NCI-H524 treated with DMSO at 0.1 percent for 48 hours (cell line): ENCODE measurements around the gene DCHS2.
A peak's percentile ranks its signal among the peaks of the same experiment; 100 is the strongest.

ENCODE experiments used
- DNase-seq: peaks from one replicate; lab custom pipeline; 2025; lab: John Stamatoyannopoulos, UW

Gene DCHS2

GRCh38 chr4:154490583-154491340, 837 bp downstream of the DCHS2 start:
- no peak for DNase-seq

GRCh38 chr4:154490234-154490582, 1.4 kb downstream of the DCHS2 start:
- no peak for DNase-seq

- no peak for DNase-seq
Observed at GRCh38 chr4:154489558-154490233, 1.9 kb downstream of the DCHS2 start.

- no peak for DNase-seq
Observed at GRCh38 chr4:154487145-154487544, 4.5 kb downstream of the DCHS2 start.

GRCh38 chr4:154485127-154485773, 6.3 kb downstream of the DCHS2 start:
- no peak for DNase-seq

- no peak for DNase-seq
Observed at GRCh38 chr4:154478547-154478946, 13.1 kb downstream of the DCHS2 start.

GRCh38 chr4:154478128-154478527, 13.5 kb downstream of the DCHS2 start:
- no peak for DNase-seq

- DNase-seq = no peak
Observed at GRCh38 chr4:154476232-154476631, 15.4 kb downstream of the DCHS2 start.

- no peak for DNase-seq
Observed at GRCh38 chr4:154475820-154476219, 15.8 kb downstream of the DCHS2 start.

- DNase-seq = no peak
Observed at GRCh38 chr4:154473497-154473896, 18.1 kb downstream of the DCHS2 start.

GRCh38 chr4:154472858-154473257, 18.7 kb downstream of the DCHS2 start:
- DNase-seq = no peak

- no peak for DNase-seq
Observed at GRCh38 chr4:154471526-154472331, 19.9 kb downstream of the DCHS2 start.

- DNase-seq = no peak
Observed at GRCh38 chr4:154471032-154471431, 20.6 kb downstream of the DCHS2 start.

- DNase-seq = no peak
Observed at GRCh38 chr4:154467886-154468285, 23.7 kb downstream of the DCHS2 start.

- no peak for DNase-seq
Observed at GRCh38 chr4:154466336-154466735, 25.3 kb downstream of the DCHS2 start.

GRCh38 chr4:154465085-154465484, 26.5 kb downstream of the DCHS2 start:
- no peak for DNase-seq

GRCh38 chr4:154464654-154465053, 26.9 kb downstream of the DCHS2 start:
- DNase-seq = no peak

GRCh38 chr4:154462081-154462810, 29.4 kb downstream of the DCHS2 start:
- DNase-seq = no peak

- DNase-seq = peak; percentile 1
Observed at GRCh38 chr4:154457471-154457870, 34.1 kb downstream of the DCHS2 start.

GRCh38 chr4:154456889-154457288, 34.7 kb downstream of the DCHS2 start:
- no peak for DNase-seq

GRCh38 chr4:154456240-154456639, 35.4 kb downstream of the DCHS2 start:
- no peak for DNase-seq

GRCh38 chr4:154455111-154455510, 36.5 kb downstream of the DCHS2 start:
- no peak for DNase-seq
